Liver (tissue), 9 donors: ENCODE results near the gene DDX56. TPM values are rescaled to one million over a fixed set of nuclear protein-coding genes. Genes with fewer than 3 reads are reported as not detected.
A peak's percentile ranks its signal among the peaks of the same experiment; 100 is the strongest.
"Not testable (repeated sequence)": the region's sequence is repeated elsewhere in the genome, so short reads cannot be mapped to it uniquely, and the experiment has no call there.

Experiments
- DNase-seq: peaks from one replicate; pipeline ENCODE4 v3.0.0-alpha.2; 2017; ENCODE audit warnings: low spot score
- H3K27ac ChIP-seq, 2 donors: one replicate each; pipeline ENCODE4 v1.7.0; 2013; ENCODE audit warnings: inconsistent platforms in 2 of 2, low read length in 2 of 2, control low read depth in 1 of 2, low read depth in 1 of 2, mild to moderate bottlenecking in 1 of 2
- H3K27me3 ChIP-seq, 4 donors: one replicate each; pipeline versions ENCODE4 v1.6.1 to v1.7.0; 2013; ENCODE audit warnings: low read length in 3 of 4, inconsistent platforms in 1 of 4, mild to moderate bottlenecking in 1 of 4, moderate library complexity in 1 of 4; ENCODE audit not compliant: control insufficient read depth in 4 of 4, insufficient read depth in 4 of 4
- H3K36me3 ChIP-seq, 4 donors: one replicate each; pipeline versions ENCODE4 v1.6.1 to v1.7.0; 2013; ENCODE audit warnings: low read length in 3 of 4, mild to moderate bottlenecking in 3 of 4, low read depth in 1 of 4, moderate library complexity in 1 of 4; ENCODE audit not compliant: control insufficient read depth in 4 of 4, insufficient read depth in 3 of 4
- H3K4me1 ChIP-seq, 4 donors: one replicate each; pipeline versions ENCODE4 v1.6.1 to v1.7.0; 2013; ENCODE audit warnings: low read length in 3 of 4, mild to moderate bottlenecking in 3 of 4, moderate library complexity in 1 of 4; ENCODE audit not compliant: control insufficient read depth in 4 of 4, insufficient read depth in 4 of 4
- H3K4me3 ChIP-seq, 3 donors: one replicate each; pipeline versions ENCODE4 v1.6.1 to v1.7.0; 2013; ENCODE audit warnings: low read length in 3 of 3, control low read depth in 1 of 3, low read depth in 1 of 3, mild to moderate bottlenecking in 1 of 3
- H3K9ac ChIP-seq, 2 donors: one replicate each; pipeline ENCODE4 v1.7.0; 2013; ENCODE audit warnings: low read length in 2 of 2, mild to moderate bottlenecking in 2 of 2, moderate library complexity in 2 of 2, control low read depth in 1 of 2, low read depth in 1 of 2
- H3K9me3 ChIP-seq, 4 donors: one replicate each; pipeline versions ENCODE4 v1.6.1 to v1.7.0; 2013; ENCODE audit warnings: low read length in 3 of 4; ENCODE audit not compliant: control insufficient read depth in 4 of 4
- EGR1 ChIP-seq, 2 donors: IDR thresholded peaks; 2 replicates each; pipeline ENCODE4 v1.6.1; 2016 to 2018; ENCODE audit warnings: antibody characterized with exemption in 2 of 2, low read depth in 2 of 2
- FOXA1 ChIP-seq: IDR thresholded peaks from 2 replicates; pipeline ENCODE4 v1.6.1; 2016; ENCODE audit warnings: antibody characterized with exemption
- FOXA2 ChIP-seq: IDR thresholded peaks from 2 replicates; pipeline ENCODE4 v1.6.1; 2016; ENCODE audit warnings: antibody characterized with exemption
- GABPA ChIP-seq, 2 donors: IDR thresholded peaks in 1 of 2; conservative IDR thresholded peaks in 1 of 2; 2 replicates each; pipeline ENCODE4 v1.6.1; 2016; ENCODE audit warnings: antibody characterized with exemption in 2 of 2, mild to moderate bottlenecking in 1 of 2, moderate library complexity in 1 of 2
- HNF4A ChIP-seq, 2 donors: conservative IDR thresholded peaks; 2 replicates each; pipeline ENCODE4 v1.6.1; 2016; ENCODE audit warnings: antibody characterized with exemption in 2 of 2, mild to moderate bottlenecking in 2 of 2
- HNF4G ChIP-seq: IDR thresholded peaks from 2 replicates; pipeline ENCODE4 v1.6.1; 2016; ENCODE audit warnings: antibody characterized with exemption
- JUND ChIP-seq, 2 donors: IDR thresholded peaks; 2 replicates each; pipeline ENCODE4 v1.6.1; 2016; ENCODE audit warnings: antibody characterized with exemption in 2 of 2
- NR2F2 ChIP-seq: IDR thresholded peaks from 2 replicates; pipeline ENCODE4 v1.6.1; 2016; ENCODE audit warnings: antibody characterized with exemption
- RAD21 ChIP-seq, 2 donors: IDR thresholded peaks; 2 replicates each; pipeline ENCODE4 v1.6.1; 2016; ENCODE audit warnings: antibody characterized with exemption in 2 of 2, mild to moderate bottlenecking in 2 of 2
- RXRA ChIP-seq, 2 donors: IDR thresholded peaks; 2 replicates each; pipeline ENCODE4 v1.6.1; 2017 to 2018; ENCODE audit warnings: antibody characterized with exemption in 2 of 2, mild to moderate bottlenecking in 1 of 2
- TAF1 ChIP-seq: conservative IDR thresholded peaks from 2 replicates; pipeline ENCODE4 v1.6.1; 2016; ENCODE audit warnings: antibody characterized with exemption, mild to moderate bottlenecking
- WGBS: extraction: QIAGEN DNeasy Blood & Tissue Kit; methylation state at CpG from one replicate; pipeline ENCODE4 v1.1.7; 2013; 5-methylcytosine and 5-hydroxymethylcytosine counted together
- polyA plus RNA-seq, 2 donors: library from polyadenylated mRNA; stranded (reverse) in 1 of 2; unstranded in 1 of 2; fragments of 200-250 nt in 1 of 2; fragments of >200 nt in 1 of 2; fragmentation: Nextera tagmentation in 1 of 2; extraction: Ambion mirVana in 1 of 2; gene quantifications; one replicate each; pipeline versions ENCODE4 v1.2.1 to v1.2.3, GENCODE V29; 2013 to 2015
- total RNA-seq, 2 donors: library from RNA; depleted of rRNA; stranded (reverse); fragments of >200 nt; gene quantifications; one replicate each; pipeline ENCODE4 v1.2.3, GENCODE V29; 2014
- TF ChIP-seq, protein P1 (sequence below): IDR thresholded peaks from 2 replicates; pipeline ENCODE4 v1.6.1; 2016; ENCODE audit warnings: antibody characterized with exemption
- TF ChIP-seq, protein P2 (sequence below): IDR thresholded peaks from 2 replicates; pipeline ENCODE4 v1.6.1; 2016; ENCODE audit warnings: antibody characterized with exemption
- TF ChIP-seq, protein P3 (sequence below): fragments of 150-350 bp; IDR thresholded peaks from 2 replicates; pipeline ENCODE4 v1.5.1; 2017; ENCODE audit warnings: improper control_type of control experiment, low read depth, low read length; ENCODE audit not compliant: missing input control
- TF ChIP-seq, protein P4 (sequence below): IDR thresholded peaks from 2 replicates; pipeline ENCODE4 v1.6.1; 2016; ENCODE audit warnings: antibody characterized with exemption, mild to moderate bottlenecking
- donor health status: healthy.
- donor health status: healthy.
- donor health status: healthy.
- donor health status: healthy.
- donor health status: healthy.

Gene DDX56
- total and polyA plus RNA-seq, 4 donors = 24.3 to 42.1 (median 31.9) TPM

DNA sequence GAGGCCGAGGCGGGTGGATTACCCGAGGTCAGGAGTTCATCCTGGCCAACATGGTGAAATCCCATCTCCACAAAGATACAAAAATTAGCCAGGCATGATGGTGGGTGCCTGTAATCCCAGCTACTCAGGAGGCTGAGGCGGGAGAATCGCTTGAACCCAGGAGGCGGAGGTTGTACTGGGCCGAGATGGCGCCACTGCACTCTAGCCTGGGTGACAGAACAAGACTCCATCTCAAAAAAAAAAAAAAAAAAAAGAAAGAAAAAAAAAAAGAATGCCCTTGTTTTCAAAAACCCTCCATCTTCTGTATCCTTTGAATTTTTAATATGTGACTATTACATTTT, 11.1 kb downstream of the DDX56 start:
- not testable (repeated sequence) for H3K4me3 ChIP-seq, DNase-seq, H3K9ac ChIP-seq, H3K27ac ChIP-seq, H3K27me3 ChIP-seq, H3K9me3 ChIP-seq
- WGBS = 72% methylated on average over 8 of the region's 8 CpGs
- peaks cover 5 to 17% (median 14%) of the 10 kb centered on the region in 4 donors for H3K36me3 ChIP-seq
- H3K4me1 ChIP-seq = peaks cover 8 to 33% (median 24%) of the 10 kb centered on the region in 4 donors

DNA sequence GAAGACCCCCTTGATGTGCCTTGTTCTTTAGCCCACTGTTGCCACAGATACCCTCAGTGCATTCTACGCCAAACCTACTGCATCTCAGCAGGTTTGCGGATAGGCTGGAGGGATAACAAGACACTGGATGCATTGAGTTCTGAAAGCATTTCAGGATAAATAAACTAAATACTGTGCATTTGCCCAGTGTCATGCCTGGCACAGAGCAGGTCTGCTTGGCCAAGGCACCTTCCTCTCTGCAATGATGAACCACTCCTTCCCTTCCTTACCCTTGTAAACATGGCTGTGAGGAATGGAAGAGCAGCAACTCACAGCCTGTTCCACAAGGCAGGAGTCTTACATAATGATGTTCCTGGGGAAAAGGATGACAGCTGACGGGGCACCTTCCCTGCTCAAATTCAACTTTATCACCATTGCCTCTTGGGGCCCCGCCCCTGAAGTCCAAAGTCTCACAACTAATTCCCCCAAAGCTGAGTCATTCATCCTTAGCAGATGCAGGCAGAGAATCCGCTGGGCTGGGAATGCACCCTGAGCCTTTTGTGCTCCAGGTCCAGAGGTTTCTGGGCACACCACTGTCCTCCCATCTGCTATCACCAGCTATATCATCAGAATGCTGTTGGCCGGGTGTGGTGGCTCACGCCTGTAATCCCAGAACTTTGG, 11.6 kb downstream of the DDX56 start:
- H3K36me3 ChIP-seq = peaks cover 3 to 12% (median 9%) of the 10 kb centered on the region in 4 donors
- peaks cover 8 to 33% (median 24%) of the 10 kb centered on the region in 4 donors for H3K4me1 ChIP-seq
- no peaks in the 10 kb centered on the region for H3K27me3 ChIP-seq
- no peak overlapping the region for H3K9ac ChIP-seq
- H3K9me3 ChIP-seq = no peaks in the 10 kb centered on the region
- DNase-seq = no peak
- no peak overlapping the region for H3K27ac ChIP-seq
- 61% methylated on average over 7 of the region's 7 CpGs for WGBS
- peak; percentile 5 for TF ChIP-seq HNF4G
- peak in 1 of 2 donors; percentile 80 for TF ChIP-seq JUND (IDR thresholded peaks at IDR 0.05)
- peak in 1 of 2 donors; percentile 19 for TF ChIP-seq RAD21 (IDR thresholded peaks at IDR 0.05)
- TF ChIP-seq RXRA (IDR thresholded peaks at IDR 0.05) = peak; percentile 9 to 73
- TF ChIP-seq, protein P1, sequence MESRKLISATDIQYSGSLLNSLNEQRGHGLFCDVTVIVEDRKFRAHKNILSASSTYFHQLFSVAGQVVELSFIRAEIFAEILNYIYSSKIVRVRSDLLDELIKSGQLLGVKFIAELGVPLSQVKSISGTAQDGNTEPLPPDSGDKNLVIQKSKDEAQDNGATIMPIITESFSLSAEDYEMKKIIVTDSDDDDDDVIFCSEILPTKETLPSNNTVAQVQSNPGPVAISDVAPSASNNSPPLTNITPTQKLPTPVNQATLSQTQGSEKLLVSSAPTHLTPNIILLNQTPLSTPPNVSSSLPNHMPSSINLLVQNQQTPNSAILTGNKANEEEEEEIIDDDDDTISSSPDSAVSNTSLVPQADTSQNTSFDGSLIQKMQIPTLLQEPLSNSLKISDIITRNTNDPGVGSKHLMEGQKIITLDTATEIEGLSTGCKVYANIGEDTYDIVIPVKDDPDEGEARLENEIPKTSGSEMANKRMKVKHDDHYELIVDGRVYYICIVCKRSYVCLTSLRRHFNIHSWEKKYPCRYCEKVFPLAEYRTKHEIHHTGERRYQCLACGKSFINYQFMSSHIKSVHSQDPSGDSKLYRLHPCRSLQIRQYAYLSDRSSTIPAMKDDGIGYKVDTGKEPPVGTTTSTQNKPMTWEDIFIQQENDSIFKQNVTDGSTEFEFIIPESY = no peak
- TF ChIP-seq HNF4A (conservative IDR thresholded peaks at IDR 0.05) = peak; percentile 61 to 88
- no peak for TF ChIP-seq FOXA2
- H3K4me3 ChIP-seq = no peak overlapping the region

DNA sequence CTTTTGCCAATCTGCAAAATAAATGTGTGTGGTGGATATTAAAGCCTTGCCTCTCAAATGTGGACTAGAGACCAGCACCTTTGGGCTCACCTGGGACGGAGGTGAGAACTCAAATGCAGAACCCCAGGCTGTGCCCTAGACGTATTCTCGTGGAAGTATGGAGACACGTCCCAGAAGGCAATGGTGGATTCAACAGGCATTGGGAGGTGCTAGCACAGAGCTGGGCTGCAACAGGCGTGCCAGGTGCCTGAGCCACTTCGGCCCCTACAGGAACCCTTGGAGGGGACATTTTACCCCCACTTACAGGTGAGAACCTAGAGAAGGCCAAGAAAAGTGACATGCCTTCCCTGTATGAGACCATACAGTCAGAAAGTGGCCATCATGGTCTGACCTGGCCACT, 12.2 kb downstream of the DDX56 start:
- WGBS = 92% methylated on average over 6 of the region's 6 CpGs
- Histone ChIP-seq H3K9ac (no peak overlapping the region), H3K27ac (no peak overlapping the region), H3K4me3 (no peak overlapping the region), H3K9me3 (no peaks in the 10 kb centered on the region), H3K36me3 (peaks cover 0 to 9% (median 5%) of the 10 kb centered on the region in 4 donors), H3K27me3 (no peaks in the 10 kb centered on the region), H3K4me1 (peaks cover 8 to 33% (median 24%) of the 10 kb centered on the region in 4 donors)
- TF ChIP-seq HNF4A (conservative IDR thresholded peaks at IDR 0.05) = no peak
- TF ChIP-seq, protein P2, sequence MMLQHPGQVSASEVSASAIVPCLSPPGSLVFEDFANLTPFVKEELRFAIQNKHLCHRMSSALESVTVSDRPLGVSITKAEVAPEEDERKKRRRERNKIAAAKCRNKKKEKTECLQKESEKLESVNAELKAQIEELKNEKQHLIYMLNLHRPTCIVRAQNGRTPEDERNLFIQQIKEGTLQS = no peak
- TF ChIP-seq FOXA2 = no peak
- TF ChIP-seq RAD21 (IDR thresholded peaks at IDR 0.05) = no peak
- TF ChIP-seq, protein P3, sequence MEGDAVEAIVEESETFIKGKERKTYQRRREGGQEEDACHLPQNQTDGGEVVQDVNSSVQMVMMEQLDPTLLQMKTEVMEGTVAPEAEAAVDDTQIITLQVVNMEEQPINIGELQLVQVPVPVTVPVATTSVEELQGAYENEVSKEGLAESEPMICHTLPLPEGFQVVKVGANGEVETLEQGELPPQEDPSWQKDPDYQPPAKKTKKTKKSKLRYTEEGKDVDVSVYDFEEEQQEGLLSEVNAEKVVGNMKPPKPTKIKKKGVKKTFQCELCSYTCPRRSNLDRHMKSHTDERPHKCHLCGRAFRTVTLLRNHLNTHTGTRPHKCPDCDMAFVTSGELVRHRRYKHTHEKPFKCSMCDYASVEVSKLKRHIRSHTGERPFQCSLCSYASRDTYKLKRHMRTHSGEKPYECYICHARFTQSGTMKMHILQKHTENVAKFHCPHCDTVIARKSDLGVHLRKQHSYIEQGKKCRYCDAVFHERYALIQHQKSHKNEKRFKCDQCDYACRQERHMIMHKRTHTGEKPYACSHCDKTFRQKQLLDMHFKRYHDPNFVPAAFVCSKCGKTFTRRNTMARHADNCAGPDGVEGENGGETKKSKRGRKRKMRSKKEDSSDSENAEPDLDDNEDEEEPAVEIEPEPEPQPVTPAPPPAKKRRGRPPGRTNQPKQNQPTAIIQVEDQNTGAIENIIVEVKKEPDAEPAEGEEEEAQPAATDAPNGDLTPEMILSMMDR = no peak
- TF ChIP-seq JUND (IDR thresholded peaks at IDR 0.05) = no peak
- TF ChIP-seq EGR1 (IDR thresholded peaks at IDR 0.05; ENCODE audit: low read depth in 2 of 2) = no peak
- TF ChIP-seq TAF1 = no peak
- no peak for TF ChIP-seq GABPA (IDR thresholded peaks at IDR 0.05 in 1 of 2, conservative IDR thresholded peaks at IDR 0.05 in 1 of 2)
- TF ChIP-seq, protein P1 = no peak
- no peak for TF ChIP-seq FOXA1
- TF ChIP-seq, protein P4, sequence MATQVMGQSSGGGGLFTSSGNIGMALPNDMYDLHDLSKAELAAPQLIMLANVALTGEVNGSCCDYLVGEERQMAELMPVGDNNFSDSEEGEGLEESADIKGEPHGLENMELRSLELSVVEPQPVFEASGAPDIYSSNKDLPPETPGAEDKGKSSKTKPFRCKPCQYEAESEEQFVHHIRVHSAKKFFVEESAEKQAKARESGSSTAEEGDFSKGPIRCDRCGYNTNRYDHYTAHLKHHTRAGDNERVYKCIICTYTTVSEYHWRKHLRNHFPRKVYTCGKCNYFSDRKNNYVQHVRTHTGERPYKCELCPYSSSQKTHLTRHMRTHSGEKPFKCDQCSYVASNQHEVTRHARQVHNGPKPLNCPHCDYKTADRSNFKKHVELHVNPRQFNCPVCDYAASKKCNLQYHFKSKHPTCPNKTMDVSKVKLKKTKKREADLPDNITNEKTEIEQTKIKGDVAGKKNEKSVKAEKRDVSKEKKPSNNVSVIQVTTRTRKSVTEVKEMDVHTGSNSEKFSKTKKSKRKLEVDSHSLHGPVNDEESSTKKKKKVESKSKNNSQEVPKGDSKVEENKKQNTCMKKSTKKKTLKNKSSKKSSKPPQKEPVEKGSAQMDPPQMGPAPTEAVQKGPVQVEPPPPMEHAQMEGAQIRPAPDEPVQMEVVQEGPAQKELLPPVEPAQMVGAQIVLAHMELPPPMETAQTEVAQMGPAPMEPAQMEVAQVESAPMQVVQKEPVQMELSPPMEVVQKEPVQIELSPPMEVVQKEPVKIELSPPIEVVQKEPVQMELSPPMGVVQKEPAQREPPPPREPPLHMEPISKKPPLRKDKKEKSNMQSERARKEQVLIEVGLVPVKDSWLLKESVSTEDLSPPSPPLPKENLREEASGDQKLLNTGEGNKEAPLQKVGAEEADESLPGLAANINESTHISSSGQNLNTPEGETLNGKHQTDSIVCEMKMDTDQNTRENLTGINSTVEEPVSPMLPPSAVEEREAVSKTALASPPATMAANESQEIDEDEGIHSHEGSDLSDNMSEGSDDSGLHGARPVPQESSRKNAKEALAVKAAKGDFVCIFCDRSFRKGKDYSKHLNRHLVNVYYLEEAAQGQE = no peak
- no peak for TF ChIP-seq NR2F2
- no peak for DNase-seq
